GM18858 (cell line): Measurements from ENCODE around the gene CXCL12.

ENCODE experiments used
- ATAC-seq: cut with Tn5 transposase; IDR thresholded peaks from one replicate; pipeline ENCODE4 v1.9.1; 2021; ENCODE audit not compliant: unreplicated experiment

The CXCL12 gene

GRCh38 chr10:44400541-44400940, 15.6 kb upstream of the CXCL12 start:
- no peak for ATAC-seq

- no peak for ATAC-seq
These were observed 15.0 kb upstream of the CXCL12 start for GRCh38 chr10:44399659-44400451.

- ATAC-seq, result no peak
These were observed 14.1 kb upstream of the CXCL12 start for GRCh38 chr10:44398747-44399658.

GRCh38 chr10:44398271-44398670, 13.4 kb upstream of the CXCL12 start:
- ATAC-seq, result no peak

- no peak for ATAC-seq
These were observed 12.8 kb upstream of the CXCL12 start for GRCh38 chr10:44397476-44398225.

- no peak for ATAC-seq
These were observed 11.8 kb upstream of the CXCL12 start for GRCh38 chr10:44396671-44397191.

- no peak for ATAC-seq
These were observed 11.2 kb upstream of the CXCL12 start for GRCh38 chr10:44395902-44396670.

- ATAC-seq, result no peak
These were observed 10.5 kb upstream of the CXCL12 start for GRCh38 chr10:44395396-44395795.

GRCh38 chr10:44394696-44395381, 9.9 kb upstream of the CXCL12 start:
- ATAC-seq, result no peak

GRCh38 chr10:44393834-44394547, 9.1 kb upstream of the CXCL12 start:
- ATAC-seq, result no peak

GRCh38 chr10:44393051-44393630, 8.2 kb upstream of the CXCL12 start:
- no peak for ATAC-seq

GRCh38 chr10:44392420-44392819, 7.5 kb upstream of the CXCL12 start:
- ATAC-seq, result no peak

- no peak for ATAC-seq
These were observed 7.1 kb upstream of the CXCL12 start for GRCh38 chr10:44391981-44392380.

- no peak for ATAC-seq
These were observed 5.7 kb upstream of the CXCL12 start for GRCh38 chr10:44390585-44391072.

- no peak for ATAC-seq
These were observed 4.7 kb upstream of the CXCL12 start for GRCh38 chr10:44389556-44389955.

- ATAC-seq, result no peak
These were observed 4.3 kb upstream of the CXCL12 start for GRCh38 chr10:44389150-44389549.

GRCh38 chr10:44388641-44389040, 3.7 kb upstream of the CXCL12 start:
- no peak for ATAC-seq

GRCh38 chr10:44387853-44388251, 3.0 kb upstream of the CXCL12 start:
- no peak for ATAC-seq
